Measurements from ENCODE around the gene ANGPTL2.

ANGPTL2 gene

GRCh38 chr9:127059030-127059429 lies 63.4 kb downstream of the ANGPTL2 start:
- H3K4me3 ChIP-seq (replicated peaks in 1 of 2; ENCODE audit: low read depth in 2 of 2, low read length in 2 of 2) = no peak overlapping the region
- no peak for DNase-seq (ENCODE audit: low read depth in 2 of 2)
- TF ChIP-seq CTCF (IDR thresholded peaks at IDR 0.05; ENCODE audit: low read depth, low read length) = no peak

- H3K4me3 ChIP-seq (replicated peaks in 1 of 2; ENCODE audit: low read depth in 2 of 2, low read length in 2 of 2) = no peak overlapping the region
- peak in 1 of 2 donors; percentile 27 for DNase-seq (ENCODE audit: low read depth in 2 of 2)
- no peak for TF ChIP-seq CTCF (IDR thresholded peaks at IDR 0.05; ENCODE audit: low read depth, low read length)
These were observed 63.8 kb downstream of the ANGPTL2 start for GRCh38 chr9:127058645-127059021.

- TF ChIP-seq CTCF (IDR thresholded peaks at IDR 0.05; ENCODE audit: low read depth, low read length) = no peak
- H3K4me3 ChIP-seq (replicated peaks in 1 of 2; ENCODE audit: low read depth in 2 of 2, low read length in 2 of 2) = no peak overlapping the region
- DNase-seq (ENCODE audit: low read depth in 2 of 2) = no peak
These were observed 64.3 kb downstream of the ANGPTL2 start for GRCh38 chr9:127058011-127058644.

- H3K4me3 ChIP-seq (replicated peaks in 1 of 2; ENCODE audit: low read depth in 2 of 2, low read length in 2 of 2) = no peak overlapping the region
- TF ChIP-seq CTCF (IDR thresholded peaks at IDR 0.05; ENCODE audit: low read depth, low read length) = no peak
- no peak for DNase-seq (ENCODE audit: low read depth in 2 of 2)
These were observed 66.0 kb downstream of the ANGPTL2 start for GRCh38 chr9:127056446-127056845.

GRCh38 chr9:127055745-127056402 lies 66.6 kb downstream of the ANGPTL2 start:
- no peak for TF ChIP-seq CTCF (IDR thresholded peaks at IDR 0.05; ENCODE audit: low read depth, low read length)
- H3K4me3 ChIP-seq (replicated peaks in 1 of 2; ENCODE audit: low read depth in 2 of 2, low read length in 2 of 2) = no peak overlapping the region
- DNase-seq (ENCODE audit: low read depth in 2 of 2) = no peak

- no peak for TF ChIP-seq CTCF (IDR thresholded peaks at IDR 0.05; ENCODE audit: low read depth, low read length)
- DNase-seq (ENCODE audit: low read depth in 2 of 2) = no peak
- no peak overlapping the region for H3K4me3 ChIP-seq (replicated peaks in 1 of 2; ENCODE audit: low read depth in 2 of 2, low read length in 2 of 2)
These were observed 68.5 kb downstream of the ANGPTL2 start for GRCh38 chr9:127053960-127054359.

Measured in cardiac fibroblast (primary cell).